Stimulated activated CD8-positive, alpha-beta memory T cell treated with anti-CD3 and anti-CD28 coated beads, Interleukin-4, amount 100 ng/mL, for 1 hour (primary cell): ENCODE results near the gene ZNF892.

ENCODE experiments used
- DNase-seq, 2 donors: peaks; one replicate each; pipeline ENCODE4 v3.0.0-alpha.2; 2020; ENCODE audit warnings: low read depth in 2 of 2, low spot score in 1 of 2

Gene ZNF892

GRCh38 chr2:95207111-95207961, at the start of gene ZNF892:
ZNF892 (plus strand) TSS chr2:95207521; CDS start chr2:95207816, 295 bp downstream.
- peak; percentile 48 to 63 for DNase-seq

- no peak for DNase-seq
Measured at GRCh38 chr2:95158441-95158840, 48.9 kb upstream of the ZNF892 start.

DNA sequence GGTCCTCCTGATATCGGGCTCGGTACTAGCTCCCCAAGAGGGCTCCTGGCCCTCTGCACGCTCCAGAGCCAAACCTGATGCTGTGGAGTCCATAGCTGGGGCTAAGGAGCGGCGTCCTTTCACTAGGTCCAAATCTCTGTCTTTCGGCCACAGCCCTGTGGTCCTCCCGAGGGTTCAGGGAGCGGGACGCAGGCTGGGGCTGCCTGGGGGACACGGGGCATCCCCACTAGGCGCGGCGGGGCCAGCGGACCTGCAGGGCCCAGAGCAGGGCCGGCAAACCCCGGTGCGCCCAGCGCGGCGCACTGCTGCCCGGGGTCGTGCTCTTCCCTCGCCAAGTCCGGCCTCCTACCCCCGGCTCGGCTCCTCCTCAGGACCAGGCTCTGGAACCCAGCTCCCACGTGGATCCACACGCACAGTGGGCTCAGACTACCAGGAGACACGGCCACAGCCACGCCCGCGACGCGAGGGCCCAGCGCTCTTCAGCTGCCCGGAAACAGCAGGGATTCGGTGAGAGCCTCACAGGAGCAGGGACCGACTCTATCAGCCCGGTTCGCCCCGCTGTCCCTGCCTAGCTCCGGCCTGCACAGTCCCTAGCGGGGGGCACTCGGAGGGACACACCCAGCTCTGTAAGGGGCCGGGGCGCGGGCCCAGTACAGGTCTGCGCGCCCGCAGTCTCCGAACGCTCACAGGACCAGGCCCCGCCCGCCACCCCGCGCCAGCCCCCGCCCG, 48.3 kb upstream of the ZNF892 start:
- no peak for DNase-seq

GRCh38 chr2:95159690-95160449, 47.5 kb upstream of the ZNF892 start, which contains the start of gene ZNF514:
ZNF514 (minus strand) TSS chr2:95159848; CDS start chr2:95153253, 6,595 bp downstream.
- DNase-seq: peak in 1 of 2 donors; percentile 62

DNA sequence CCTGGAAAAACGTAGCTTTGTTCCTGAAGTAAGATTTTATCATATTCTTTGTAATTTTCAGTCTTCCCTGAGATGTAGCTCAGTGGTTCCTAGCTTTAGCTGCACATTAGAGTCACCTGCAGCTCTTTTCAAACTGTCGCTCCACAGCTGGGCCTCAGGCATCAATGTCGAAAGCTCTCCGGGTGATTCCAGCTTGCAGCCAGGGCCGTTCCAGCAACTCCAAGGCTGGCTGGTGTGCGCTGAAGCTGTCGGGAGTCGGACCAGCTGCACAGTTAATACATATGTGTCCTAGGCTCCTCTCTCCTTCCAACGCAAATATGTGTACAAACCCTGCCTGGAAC, 42.3 kb upstream of the ZNF892 start:
- no peak for DNase-seq

DNA sequence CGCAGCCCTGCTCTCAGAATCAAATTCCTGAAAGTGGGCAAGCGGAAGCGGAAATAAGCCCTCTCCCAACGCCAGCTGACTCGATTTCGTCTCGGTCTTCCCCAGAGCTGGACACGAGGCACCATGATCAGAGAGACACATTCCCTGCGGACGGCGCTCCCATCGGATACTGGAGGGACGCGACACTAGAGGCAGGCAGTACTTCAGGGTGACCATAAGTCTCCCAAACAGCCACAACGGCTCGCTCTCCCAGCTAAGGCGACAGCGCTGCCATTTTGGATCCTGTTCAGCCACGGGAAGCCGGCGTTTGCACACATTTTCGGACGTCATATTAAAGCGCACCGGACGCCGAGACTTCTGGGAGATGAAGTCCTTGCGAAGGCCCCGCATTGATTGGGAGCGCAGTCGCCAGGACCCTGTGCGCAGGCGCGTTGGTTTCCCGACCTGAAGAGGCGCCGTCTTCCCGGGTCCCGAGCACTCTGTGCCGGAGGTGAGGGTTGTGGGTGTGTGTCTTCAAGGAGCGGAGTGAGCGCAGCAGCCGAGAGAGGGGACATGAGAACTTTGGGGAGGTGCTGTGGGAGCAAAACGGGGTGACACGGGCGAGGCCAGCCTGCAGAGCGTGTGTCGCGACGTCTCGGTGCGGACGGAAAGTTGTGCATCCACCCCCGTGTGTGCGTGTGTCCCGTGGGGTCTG, 41.8 kb upstream of the ZNF892 start, which contains the start of gene ZNF2:
Gene ZNF2, plus strand, starts transcription at position 439 of the 694 bp plus-strand sequence. CDS start 10,418 bp downstream, outside the sequence.
- DNase-seq: peak; percentile 96

DNA sequence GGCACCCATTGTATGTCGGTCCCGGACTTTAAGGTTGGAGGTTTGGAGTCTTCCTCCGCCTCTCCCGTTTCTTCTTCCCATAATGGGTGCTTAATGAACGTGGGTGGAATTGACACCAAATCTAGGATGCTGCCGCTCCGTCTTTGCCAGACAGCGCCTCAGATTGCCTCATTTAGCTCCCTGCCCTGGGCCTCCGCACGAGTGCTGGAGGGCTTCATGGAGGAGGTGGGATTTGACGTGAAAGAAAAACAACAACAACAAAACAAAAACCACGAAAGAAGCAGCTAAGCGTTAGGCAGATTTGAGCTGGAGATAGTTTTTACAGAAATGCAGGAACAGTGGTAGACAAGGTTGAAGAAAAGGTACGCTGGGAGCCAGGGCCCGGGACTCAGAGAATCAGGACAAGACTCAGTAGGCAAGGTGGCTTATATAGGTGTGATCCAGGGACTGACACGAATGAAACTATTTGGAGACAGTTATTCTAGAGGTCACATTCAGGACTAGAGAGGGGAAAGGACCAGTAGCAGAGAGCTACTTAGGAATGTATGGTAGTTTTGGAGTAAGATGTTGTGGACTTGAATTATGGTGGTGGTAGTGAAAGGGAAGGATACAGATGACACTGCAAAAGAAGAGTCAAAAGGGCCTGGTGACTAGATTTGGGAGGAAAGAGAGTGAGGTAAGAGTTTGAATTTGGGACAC, 41.1 kb upstream of the ZNF892 start:
- DNase-seq: no peak

DNA sequence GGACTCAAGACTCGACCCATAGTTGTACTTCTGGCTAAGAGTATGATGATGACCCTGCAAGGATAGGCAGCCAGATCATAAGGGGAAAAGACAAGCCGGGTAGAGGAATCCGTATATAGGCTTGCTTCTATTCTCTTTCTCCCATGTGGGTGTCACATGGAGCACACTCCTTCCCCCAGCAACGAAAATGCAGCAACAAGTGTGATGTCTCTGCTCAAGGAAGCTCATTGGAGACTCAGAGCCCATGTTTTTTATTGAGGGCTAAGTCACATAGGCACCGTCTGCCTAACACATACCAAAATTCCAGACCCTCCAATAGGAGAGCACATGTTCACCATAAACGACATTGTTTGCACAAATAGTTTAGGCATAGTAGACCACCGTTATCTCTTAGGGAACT, 35.4 kb upstream of the ZNF892 start:
- no peak for DNase-seq

- no peak for DNase-seq
Measured at GRCh38 chr2:95174031-95174542, 33.2 kb upstream of the ZNF892 start.

- no peak for DNase-seq
Measured at GRCh38 chr2:95179451-95179850, 27.9 kb upstream of the ZNF892 start.

- no peak for DNase-seq
Measured at GRCh38 chr2:95181774-95182173, 25.5 kb upstream of the ZNF892 start.

DNA sequence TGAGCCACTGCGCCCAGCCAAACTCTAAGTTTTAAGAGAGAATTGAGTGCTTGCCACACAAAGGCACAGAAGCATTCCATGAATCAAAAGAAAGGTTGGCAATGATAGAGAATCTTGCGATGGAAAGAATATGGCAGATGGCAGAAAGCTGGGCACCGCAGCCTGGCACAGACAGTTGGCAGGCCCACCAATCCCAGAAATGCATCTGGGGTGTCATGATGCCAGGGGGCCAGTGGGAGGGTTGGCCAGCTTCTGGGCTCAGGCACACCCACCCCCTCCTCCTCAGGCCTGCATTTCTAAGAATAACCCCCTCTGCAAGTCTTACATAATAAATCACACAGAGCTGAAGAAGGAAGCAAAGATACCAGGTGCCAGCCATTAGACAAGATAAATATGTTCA, 22.1 kb upstream of the ZNF892 start:
- DNase-seq: no peak

GRCh38 chr2:95185973-95186372, 21.3 kb upstream of the ZNF892 start:
- no peak for DNase-seq

DNA sequence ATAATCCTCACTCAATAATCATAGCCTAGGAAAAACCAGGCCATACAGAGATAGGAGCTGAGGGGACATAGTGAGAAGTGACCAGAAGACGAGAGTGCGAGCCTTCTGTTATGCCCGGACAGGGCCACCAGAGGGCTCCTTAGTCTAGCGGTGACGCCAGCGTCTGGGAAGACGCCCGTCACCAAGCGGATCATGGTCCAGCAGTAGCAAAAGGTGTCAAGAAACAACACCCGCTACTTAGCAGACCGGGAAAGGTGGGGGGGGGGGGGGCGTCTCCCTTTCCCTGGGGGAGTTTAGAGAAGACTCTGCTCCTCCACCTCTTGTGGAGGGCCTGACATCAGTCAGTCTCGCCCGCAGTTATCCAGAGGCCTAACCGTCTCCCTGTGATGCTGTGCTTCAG, 14.4 kb upstream of the ZNF892 start:
- peak; percentile 5 to 9 for DNase-seq

GRCh38 chr2:95203911-95204310, 3.4 kb upstream of the ZNF892 start:
- DNase-seq: no peak

GRCh38 chr2:95204396-95204795, 2.9 kb upstream of the ZNF892 start:
- no peak for DNase-seq

GRCh38 chr2:95206096-95206495, 1.2 kb upstream of the ZNF892 start:
- no peak for DNase-seq

GRCh38 chr2:95208106-95208505, 785 bp downstream of the ZNF892 start:
- DNase-seq: no peak

DNA sequence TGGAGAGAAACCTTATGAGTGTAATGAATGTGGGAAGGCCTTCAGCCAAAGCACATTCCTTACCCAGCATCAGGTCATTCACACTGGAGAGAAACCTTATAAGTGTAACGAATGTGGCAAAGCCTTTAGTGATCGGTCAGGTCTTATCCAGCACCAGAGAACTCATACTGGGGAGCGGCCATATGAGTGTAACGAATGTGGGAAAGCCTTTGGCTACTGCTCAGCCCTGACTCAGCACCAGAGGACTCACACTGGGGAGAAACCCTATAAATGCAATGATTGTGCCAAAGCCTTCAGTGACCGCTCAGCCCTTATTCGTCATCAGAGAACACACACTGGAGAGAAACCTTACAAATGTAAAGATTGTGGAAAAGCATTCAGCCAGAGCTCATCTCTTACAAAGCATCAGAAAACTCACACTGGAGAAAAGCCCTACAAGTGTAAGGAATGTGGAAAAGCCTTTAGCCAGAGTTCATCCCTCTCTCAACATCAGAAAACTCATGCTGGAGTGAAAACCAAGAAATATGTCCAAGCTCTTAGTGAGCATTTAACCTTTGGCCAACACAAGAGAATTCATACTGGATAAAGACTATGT, 7.8 kb downstream of the ZNF892 start:
- no peak for DNase-seq

DNA sequence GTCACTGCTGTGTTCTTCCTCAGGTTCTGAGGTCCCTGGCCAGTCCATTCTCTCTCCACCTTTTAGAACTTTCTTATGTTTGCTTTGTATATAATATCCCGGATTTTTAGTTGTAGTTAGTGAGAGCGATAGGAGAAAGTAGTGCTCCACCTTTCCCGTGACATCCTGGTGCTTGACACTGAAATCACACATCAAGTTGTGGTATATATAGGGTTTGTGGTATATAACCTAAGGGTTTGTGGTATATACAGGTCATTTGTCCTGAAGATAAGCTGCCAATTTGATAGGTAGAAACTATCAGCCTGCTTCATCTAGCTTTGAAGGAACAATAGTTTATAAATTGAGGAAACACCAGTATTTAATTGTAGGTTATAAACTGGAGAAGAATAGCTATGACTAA, 13.1 kb downstream of the ZNF892 start:
- DNase-seq: no peak
